CD14-positive monocyte (primary cell): Measurements from ENCODE around the gene MAPK1. TPM values are rescaled to one million over a fixed set of nuclear protein-coding genes. Genes with fewer than 3 reads are reported as not detected.

Source experiments
- DNase-seq, 3 donors: peaks; one replicate each; pipeline ENCODE4 v3.0.0-alpha.2; 2011 to 2022
- H2AFZ ChIP-seq: 2 replicates; pipeline ENCODE4 v1.6.0; 2012; ENCODE audit warnings: mild to moderate bottlenecking, low read depth, low read length, inconsistent platforms; ENCODE audit not compliant: insufficient read depth, poor library complexity, severe bottlenecking
- H3K27ac ChIP-seq, 2 donors: 1 replicate in 1 of 2; 2 replicates in 1 of 2; pipeline ENCODE4 v1.5.1; 2012 to 2013; ENCODE audit warnings: low read length in 2 of 2, control low read depth in 1 of 2, inconsistent platforms in 1 of 2, low read depth in 1 of 2, mild to moderate bottlenecking in 1 of 2
- H3K27me3 ChIP-seq, 2 donors: one replicate each; pipeline versions ENCODE4 v1.6.0 to v1.6.1; 2011 to 2013; ENCODE audit warnings: low read length in 2 of 2; ENCODE audit not compliant: control insufficient read depth in 2 of 2, insufficient read depth in 2 of 2
- H3K36me3 ChIP-seq, 2 donors: replicated peaks in 1 of 2; 1 replicate in 1 of 2; 2 replicates in 1 of 2; pipeline versions ENCODE4 v1.5.1 to v1.6.1; 2012 to 2013; ENCODE audit warnings: low read length in 2 of 2, control low read depth in 1 of 2, inconsistent platforms in 1 of 2, mild to moderate bottlenecking in 1 of 2; ENCODE audit not compliant: insufficient read depth in 2 of 2, control insufficient read depth in 1 of 2
- H3K4me1 ChIP-seq, 2 donors: 1 replicate in 1 of 2; 2 replicates in 1 of 2; pipeline versions ENCODE4 v1.5.1 to v1.6.1; 2012 to 2013; ENCODE audit warnings: low read length in 2 of 2, control low read depth in 1 of 2, inconsistent platforms in 1 of 2, mild to moderate bottlenecking in 1 of 2, moderate library complexity in 1 of 2; ENCODE audit not compliant: insufficient read depth in 2 of 2, control insufficient read depth in 1 of 2
- H3K4me2 ChIP-seq: replicated peaks from 2 replicates; pipeline ENCODE3; 2012; ENCODE audit warnings: low read length, moderate library complexity, mild to moderate bottlenecking; ENCODE audit not compliant: poor library complexity, severe bottlenecking; ENCODE audit errors: extremely low read depth
- H3K4me3 ChIP-seq, 3 experiments: fragments of 200-600 bp in 1 of 3; sonication (generic) in 1 of 3; replicated peaks in 1 of 3; 1 replicate in 2 of 3; 2 replicates in 1 of 3; pipeline ENCODE4 v1.5.1; 2011 to 2013; ENCODE audit warnings: low read length in 3 of 3, mild to moderate bottlenecking in 3 of 3, control low read depth in 2 of 3, low read depth in 2 of 3, inconsistent platforms in 1 of 3, moderate library complexity in 1 of 3
- H3K79me2 ChIP-seq: 2 replicates; pipeline ENCODE4 v1.6.0; 2012; ENCODE audit warnings: mild to moderate bottlenecking, control low read depth, inconsistent platforms, low read length, moderate library complexity; ENCODE audit not compliant: insufficient read depth
- H3K9ac ChIP-seq: 2 replicates; pipeline ENCODE4 v1.6.0; 2017; ENCODE audit warnings: low read length, mild to moderate bottlenecking; ENCODE audit not compliant: insufficient read depth, poor library complexity, severe bottlenecking
- H3K9me3 ChIP-seq, 2 donors: replicated peaks in 1 of 2; 1 replicate in 1 of 2; 2 replicates in 1 of 2; pipeline versions ENCODE4 v1.5.1 to v1.6.1; 2012 to 2013; ENCODE audit warnings: low read length in 2 of 2, control low read depth in 1 of 2; ENCODE audit not compliant: control insufficient read depth in 1 of 2, insufficient read depth in 1 of 2
- H4K20me1 ChIP-seq: 2 replicates; pipeline ENCODE4 v1.6.0; 2012; ENCODE audit warnings: mild to moderate bottlenecking, low read length, control low read depth, moderate library complexity; ENCODE audit not compliant: insufficient read depth
- H3K27ac Mint-ChIP-seq, 7 donors: one replicate each; pipeline ENCODE4 v1.8.0; 2020; ENCODE audit warnings: mild to moderate bottlenecking in 7 of 7, mixed read lengths in 7 of 7, moderate library complexity in 6 of 7, inconsistent platforms in 2 of 7
- H3K27me3 Mint-ChIP-seq, 3 donors: one replicate each; pipeline ENCODE4 v1.8.0; 2021 to 2022; ENCODE audit warnings: low read depth in 3 of 3, mild to moderate bottlenecking in 3 of 3, mixed read lengths in 3 of 3, moderate library complexity in 3 of 3, inconsistent platforms in 1 of 3
- H3K36me3 Mint-ChIP-seq, 2 donors: one replicate each; pipeline ENCODE4 v1.8.0; 2020; ENCODE audit warnings: mixed read lengths in 2 of 2, inconsistent platforms in 1 of 2, mild to moderate bottlenecking in 1 of 2
- H3K4me1 Mint-ChIP-seq: one replicate; pipeline ENCODE4 v1.8.0; 2020; ENCODE audit warnings: mild to moderate bottlenecking, mixed read lengths
- H3K4me3 Mint-ChIP-seq, 2 donors: one replicate each; pipeline ENCODE4 v1.8.0; 2020; ENCODE audit warnings: mild to moderate bottlenecking in 2 of 2, mixed read lengths in 2 of 2, moderate library complexity in 1 of 2
- H3K9me3 Mint-ChIP-seq, 7 donors: one replicate each; pipeline ENCODE4 v1.8.0; 2020 to 2022; ENCODE audit warnings: mixed read lengths in 7 of 7, mild to moderate bottlenecking in 6 of 7, moderate library complexity in 6 of 7, inconsistent platforms in 2 of 7
- WGBS: methylation state at CpG from one replicate; pipeline ENCODE4 v1.1.5; 2013; ENCODE audit warnings: missing lambda C conversion rate; ENCODE audit not compliant: insufficient coverage; 5-methylcytosine and 5-hydroxymethylcytosine counted together
- intact Hi-C, 2 donors: fragments of 100-400 bp; cut with micrococcal nuclease; formaldehyde crosslinking; loops; one replicate each; pipeline versions ENCODE4 v1.15.0 to v1.15.1; 2023
- polyA plus RNA-seq, 3 donors: library from polyadenylated mRNA; depleted of rRNA in 1 of 3; unstranded in 2 of 3; stranded (reverse) in 1 of 3; fragments of 300-500 nt in 2 of 3; fragments of >200 nt in 1 of 3; fragmentation: Illumina TruSeq in 2 of 3; gene quantifications; 1 replicate in 2 of 3; 2 replicates in 1 of 3; pipeline ENCODE4 v1.2.3, GENCODE V29; 2012 to 2021
- TF ChIP-seq, protein P1 (sequence below): fragments of 200-600 bp; IDR thresholded peaks from one replicate; pipeline ENCODE4 v1.8.0; 2022; ENCODE audit warnings: antibody characterized with exemption, mild to moderate bottlenecking

MAPK1 gene
- polyA plus RNA-seq, 3 donors: 47.0 to 148 (median 118) TPM

DNA sequence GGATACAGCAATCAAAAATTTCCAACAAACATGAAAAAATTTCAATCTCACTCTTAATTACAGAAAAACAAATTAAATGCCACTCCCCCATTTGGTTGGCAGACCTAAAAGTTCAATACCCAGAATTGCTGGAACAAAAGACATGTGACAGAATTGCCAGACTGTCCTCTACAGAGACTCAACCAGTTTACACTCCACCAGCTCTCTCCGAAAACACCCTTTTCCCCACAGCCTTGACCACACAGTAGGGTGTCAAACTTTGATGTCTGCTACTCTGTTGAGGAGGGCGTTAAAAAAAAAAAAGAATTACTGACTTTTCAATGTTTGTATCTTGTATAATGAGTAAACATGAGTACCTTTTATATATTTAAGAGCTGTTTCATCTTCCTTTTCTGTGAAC is 87.2 kb downstream of the MAPK1 start:
- Histone ChIP-seq H3K4me3 (no peak overlapping the region), H4K20me1 (peaks cover 51% of the 10 kb centered on the region), H3K9me3 (no peaks in the 10 kb centered on the region), H3K4me2 (no peak overlapping the region), H3K79me2 (peaks cover 3% of the 10 kb centered on the region), H3K36me3 (peaks cover 40 to 89% of the 10 kb centered on the region in 2 donors), H2AFZ (no peak overlapping the region), H3K9ac (no peak overlapping the region), H3K27ac (no peak overlapping the region), H3K27me3 (no peaks in the 10 kb centered on the region), H3K4me1 (no peaks in the 10 kb centered on the region)
- Mint-ChIP-seq H3K36me3 (peaks cover 55 to 91% of the 10 kb centered on the region in 2 donors), H3K4me3 (no peak overlapping the region), H3K9me3 (peaks cover 0 to 1% (median 0%) of the 10 kb centered on the region in 7 donors), H3K4me1 (no peaks in the 10 kb centered on the region), H3K27me3 (peaks cover 0 to 1% (median 0%) of the 10 kb centered on the region in 3 donors), H3K27ac (peak overlapping the region in 4 of 7 donors; percentile 3 to 53 (median 17))
- no peak for DNase-seq
- WGBS: no CpG with 5 or more reads among the region's 2 CpGs
- TF ChIP-seq, protein P1, sequence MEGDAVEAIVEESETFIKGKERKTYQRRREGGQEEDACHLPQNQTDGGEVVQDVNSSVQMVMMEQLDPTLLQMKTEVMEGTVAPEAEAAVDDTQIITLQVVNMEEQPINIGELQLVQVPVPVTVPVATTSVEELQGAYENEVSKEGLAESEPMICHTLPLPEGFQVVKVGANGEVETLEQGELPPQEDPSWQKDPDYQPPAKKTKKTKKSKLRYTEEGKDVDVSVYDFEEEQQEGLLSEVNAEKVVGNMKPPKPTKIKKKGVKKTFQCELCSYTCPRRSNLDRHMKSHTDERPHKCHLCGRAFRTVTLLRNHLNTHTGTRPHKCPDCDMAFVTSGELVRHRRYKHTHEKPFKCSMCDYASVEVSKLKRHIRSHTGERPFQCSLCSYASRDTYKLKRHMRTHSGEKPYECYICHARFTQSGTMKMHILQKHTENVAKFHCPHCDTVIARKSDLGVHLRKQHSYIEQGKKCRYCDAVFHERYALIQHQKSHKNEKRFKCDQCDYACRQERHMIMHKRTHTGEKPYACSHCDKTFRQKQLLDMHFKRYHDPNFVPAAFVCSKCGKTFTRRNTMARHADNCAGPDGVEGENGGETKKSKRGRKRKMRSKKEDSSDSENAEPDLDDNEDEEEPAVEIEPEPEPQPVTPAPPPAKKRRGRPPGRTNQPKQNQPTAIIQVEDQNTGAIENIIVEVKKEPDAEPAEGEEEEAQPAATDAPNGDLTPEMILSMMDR: no peak
- intact Hi-C loops: loop anchor here in 1 of 2 donors (10.0 kb wide), 1 partner anchor 85 kb away; no protein-coding TSS in a partner anchor

- Mint-ChIP-seq H3K27me3 (peaks cover 0 to 1% (median 0%) of the 10 kb centered on the region in 3 donors), H3K27ac (no peak overlapping the region), H3K9me3 (peaks cover 0 to 1% (median 0%) of the 10 kb centered on the region in 7 donors), H3K36me3 (peaks cover 47 to 87% of the 10 kb centered on the region in 2 donors), H3K4me1 (no peaks in the 10 kb centered on the region), H3K4me3 (no peak overlapping the region)
- Histone ChIP-seq H3K79me2 (peaks cover under 1% of the 10 kb centered on the region), H3K4me3 (no peak overlapping the region), H4K20me1 (peaks cover 50% of the 10 kb centered on the region), H3K36me3 (peaks cover 32 to 84% of the 10 kb centered on the region in 2 donors), H3K27ac (no peak overlapping the region), H3K27me3 (no peaks in the 10 kb centered on the region), H3K4me2 (no peak overlapping the region), H2AFZ (no peak overlapping the region), H3K4me1 (no peaks in the 10 kb centered on the region), H3K9me3 (no peaks in the 10 kb centered on the region), H3K9ac (no peak overlapping the region)
- WGBS: no CpG with 5 or more reads among the region's 2 CpGs
- DNase-seq: no peak
- TF ChIP-seq, protein P1: no peak
- intact Hi-C loops: no loop called here
These were observed 88.0 kb downstream of the MAPK1 start for GRCh38 chr22:21779444-21779843.
